Fibroblast of villous mesenchyme (primary cell): ENCODE results near the gene C2CD4C. TPM values are rescaled to one million over a fixed set of nuclear protein-coding genes. Genes with fewer than 3 reads are reported as not detected.

Experiments used
- DNase-seq: peaks from one replicate; pipeline ENCODE4 v3.0.0-alpha.2; 2010; ENCODE audit warnings: low read depth
- H3K4me3 ChIP-seq: 2 replicates; pipeline ENCODE4 v1.5.1; 2011; ENCODE audit warnings: low read depth, mild to moderate bottlenecking, low read length
- total RNA-seq: library from RNA; depleted of rRNA; stranded (reverse); fragments of >200 nt; gene quantifications from 2 replicates; pipeline ENCODE4 v1.2.3, GENCODE V29; 2012
- TF ChIP-seq, protein P1 (sequence below): IDR thresholded peaks from 2 replicates; pipeline ENCODE4 v1.5.1; 2012; ENCODE audit warnings: low read depth, mild to moderate bottlenecking, low read length; ENCODE audit not compliant: insufficient read depth

C2CD4C gene
- total RNA-seq, 1 donor = not detected

DNA sequence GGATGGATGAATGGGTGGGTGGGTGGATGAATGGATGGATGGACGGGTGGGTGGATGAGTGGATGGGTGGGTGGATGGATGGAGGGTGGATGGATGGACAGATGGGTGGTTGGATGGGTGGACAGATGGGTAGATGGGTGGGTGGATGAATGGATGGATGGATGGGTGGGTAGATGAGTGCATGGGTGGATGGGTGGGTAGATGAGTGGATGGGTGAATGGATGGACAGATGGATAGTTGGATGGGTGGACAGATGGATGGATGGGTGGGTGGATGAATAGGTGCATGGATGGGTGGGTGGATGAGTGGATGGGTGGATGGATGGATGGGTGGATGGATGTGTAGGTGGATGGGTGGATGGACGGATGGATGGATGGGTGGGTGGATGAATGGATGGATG lies 34.1 kb upstream of the C2CD4C start:
- H3K4me3 ChIP-seq = no peak overlapping the region
- DNase-seq = no peak
- TF ChIP-seq, protein P1, sequence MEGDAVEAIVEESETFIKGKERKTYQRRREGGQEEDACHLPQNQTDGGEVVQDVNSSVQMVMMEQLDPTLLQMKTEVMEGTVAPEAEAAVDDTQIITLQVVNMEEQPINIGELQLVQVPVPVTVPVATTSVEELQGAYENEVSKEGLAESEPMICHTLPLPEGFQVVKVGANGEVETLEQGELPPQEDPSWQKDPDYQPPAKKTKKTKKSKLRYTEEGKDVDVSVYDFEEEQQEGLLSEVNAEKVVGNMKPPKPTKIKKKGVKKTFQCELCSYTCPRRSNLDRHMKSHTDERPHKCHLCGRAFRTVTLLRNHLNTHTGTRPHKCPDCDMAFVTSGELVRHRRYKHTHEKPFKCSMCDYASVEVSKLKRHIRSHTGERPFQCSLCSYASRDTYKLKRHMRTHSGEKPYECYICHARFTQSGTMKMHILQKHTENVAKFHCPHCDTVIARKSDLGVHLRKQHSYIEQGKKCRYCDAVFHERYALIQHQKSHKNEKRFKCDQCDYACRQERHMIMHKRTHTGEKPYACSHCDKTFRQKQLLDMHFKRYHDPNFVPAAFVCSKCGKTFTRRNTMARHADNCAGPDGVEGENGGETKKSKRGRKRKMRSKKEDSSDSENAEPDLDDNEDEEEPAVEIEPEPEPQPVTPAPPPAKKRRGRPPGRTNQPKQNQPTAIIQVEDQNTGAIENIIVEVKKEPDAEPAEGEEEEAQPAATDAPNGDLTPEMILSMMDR = no peak

DNA sequence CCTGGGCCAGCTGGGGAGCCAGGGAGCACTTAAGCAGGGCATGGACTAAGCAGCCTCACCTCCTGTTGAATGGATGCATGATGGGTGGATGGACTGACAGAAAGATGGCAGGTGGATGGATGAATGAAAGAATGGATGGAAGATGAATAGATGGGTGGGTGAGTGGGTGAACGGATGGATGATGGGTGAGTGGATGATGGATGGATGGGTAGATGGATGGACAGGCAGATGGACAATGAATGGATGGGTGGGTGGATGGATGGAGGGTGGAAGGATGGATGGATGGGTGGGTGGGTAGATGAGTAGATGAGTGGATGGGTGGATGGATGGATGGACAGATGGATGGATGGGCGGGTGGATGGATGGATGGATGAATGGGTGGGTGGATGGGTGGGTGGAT lies 33.1 kb upstream of the C2CD4C start:
- TF ChIP-seq, protein P1 = no peak
- no peak for DNase-seq
- no peak overlapping the region for H3K4me3 ChIP-seq

DNA sequence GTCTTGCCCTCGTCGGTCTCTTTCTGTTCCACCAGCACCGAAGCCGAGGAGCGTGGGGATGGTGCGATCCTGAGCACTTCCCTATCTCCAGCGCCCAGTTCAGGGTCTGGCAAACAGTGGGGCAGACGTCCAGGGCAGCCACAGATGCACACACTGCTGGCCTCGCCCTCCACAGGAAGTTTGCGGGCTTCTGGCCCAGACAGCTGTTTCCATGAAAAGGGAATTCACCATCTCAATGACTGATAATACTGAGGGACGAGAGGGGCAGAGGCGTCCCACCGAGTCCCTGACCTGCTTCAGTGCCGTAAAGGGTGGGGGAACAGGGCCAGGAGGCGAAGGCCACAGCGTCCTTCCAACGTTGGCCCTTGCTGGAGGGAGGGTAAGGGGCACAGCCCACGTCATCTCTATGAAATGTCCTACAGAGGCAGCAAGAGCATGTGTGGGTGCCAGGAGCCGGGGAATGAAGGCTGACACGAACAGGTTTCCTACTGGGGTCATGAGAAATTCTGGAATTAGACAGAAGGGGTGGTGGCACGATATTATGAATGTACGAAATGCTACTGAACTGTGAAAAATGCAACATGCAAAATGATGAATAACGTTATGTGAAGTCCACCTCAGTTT lies 32.4 kb upstream of the C2CD4C start:
- TF ChIP-seq, protein P1 = no peak
- H3K4me3 ChIP-seq = no peak overlapping the region
- no peak for DNase-seq

DNA sequence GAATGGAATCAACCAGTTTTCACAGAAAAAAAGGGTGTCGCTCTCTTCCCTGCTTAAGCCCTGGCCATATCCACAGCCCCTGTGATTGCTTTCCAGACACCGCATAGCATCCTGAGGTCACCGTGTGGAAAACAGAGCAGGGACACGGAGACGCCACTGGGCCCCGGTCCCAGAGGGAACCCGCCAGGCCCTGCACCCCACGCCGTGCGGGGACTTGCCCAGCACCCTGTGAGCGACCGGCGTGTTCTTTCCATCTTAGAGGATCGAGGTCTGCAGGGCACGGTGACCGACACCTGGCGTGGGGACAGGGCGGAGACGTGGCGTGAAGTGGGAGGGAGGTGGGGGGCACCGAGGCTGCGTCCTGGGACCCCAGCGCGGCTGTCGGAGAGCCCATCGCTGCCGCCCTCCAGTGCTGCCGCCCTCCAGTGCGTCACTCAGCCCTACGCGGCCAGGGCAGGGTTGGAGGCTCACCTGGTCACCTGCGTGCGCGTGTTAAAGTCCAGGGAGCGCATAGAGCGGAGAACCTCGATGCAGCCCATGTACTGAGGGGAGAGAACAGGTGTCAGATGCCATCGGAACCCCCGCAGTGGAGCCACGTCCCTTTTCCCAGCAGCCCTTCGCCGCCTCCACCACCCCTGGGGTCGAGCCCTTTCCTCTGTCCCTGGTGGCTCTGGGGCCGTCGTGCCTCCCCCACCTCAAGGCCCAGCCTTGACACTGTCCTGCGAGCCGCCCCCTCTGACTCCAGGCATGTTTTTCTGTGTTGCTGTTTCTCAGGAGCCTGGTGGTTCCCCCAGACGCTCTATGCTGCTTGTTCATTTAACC lies 31.7 kb upstream of the C2CD4C start:
- DNase-seq = no peak
- no peak overlapping the region for H3K4me3 ChIP-seq
- TF ChIP-seq, protein P1 = no peak

DNA sequence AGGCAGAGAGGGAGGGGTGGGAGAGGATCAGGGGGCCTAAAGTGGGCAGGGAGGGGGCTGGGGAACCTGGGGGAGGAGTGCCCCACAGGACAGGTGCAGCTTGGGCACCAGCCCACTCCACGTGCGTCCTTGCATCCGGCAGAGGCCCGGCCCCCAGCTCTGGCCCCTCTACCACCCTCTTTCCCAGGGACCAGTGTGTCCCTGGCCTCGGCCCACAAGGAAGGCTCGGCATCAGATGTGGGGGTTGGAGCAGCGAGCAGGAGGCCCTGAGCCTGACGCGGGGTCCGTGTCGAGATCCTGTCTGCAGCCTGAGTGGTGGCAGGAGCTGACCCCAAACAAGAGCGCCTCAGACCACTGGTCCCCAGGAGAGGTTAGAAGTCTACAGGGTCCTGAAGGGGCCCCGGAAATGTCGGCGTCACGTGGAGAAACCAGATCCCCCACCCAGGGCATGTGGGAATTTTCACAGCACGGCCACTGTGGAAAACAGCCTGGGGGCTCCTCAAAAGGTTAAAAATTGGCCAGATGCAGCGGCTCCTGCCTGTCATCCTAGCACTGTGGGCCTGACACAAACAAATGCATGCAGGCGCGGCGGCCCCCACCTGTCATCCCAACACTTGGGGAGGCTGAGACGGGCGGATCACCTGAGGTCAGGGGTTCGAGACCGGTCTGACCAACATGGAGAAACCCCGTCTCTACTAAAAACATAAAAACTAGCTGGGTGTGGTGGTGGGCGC lies 30.4 kb upstream of the C2CD4C start:
- TF ChIP-seq, protein P1 = no peak
- no peak for DNase-seq
- no peak overlapping the region for H3K4me3 ChIP-seq

DNA sequence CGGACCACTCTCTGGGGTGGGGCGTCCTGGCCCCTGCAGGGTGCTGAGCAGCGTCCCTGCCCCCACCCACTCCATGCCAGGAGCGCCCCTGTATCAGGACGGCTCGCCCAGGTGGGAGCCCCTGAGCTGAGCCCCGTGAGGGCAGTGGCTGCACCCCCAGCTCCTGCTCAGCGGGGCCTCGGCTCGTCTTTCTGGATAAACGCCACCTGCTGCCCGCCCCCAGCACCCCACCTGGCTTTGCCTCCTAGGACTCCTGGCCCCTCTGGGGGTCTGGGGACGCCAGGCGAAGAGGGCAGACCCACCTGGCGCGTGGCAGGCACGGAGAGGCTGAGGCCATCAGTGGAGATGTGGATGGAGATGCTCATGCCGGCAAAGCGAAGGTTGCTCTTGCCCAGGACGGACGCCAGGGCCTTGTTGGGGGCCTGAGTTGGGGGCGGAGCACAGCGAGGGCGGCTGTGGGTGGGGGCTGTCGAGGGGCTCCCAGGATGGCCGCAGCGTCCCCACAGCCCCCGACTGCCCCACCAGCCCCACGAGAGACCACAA lies 29.5 kb upstream of the C2CD4C start:
- no peak overlapping the region for H3K4me3 ChIP-seq
- no peak for DNase-seq
- TF ChIP-seq, protein P1 = no peak
